Stimulated activated CD8-positive, alpha-beta memory T cell treated with anti-CD3 and anti-CD28 coated beads, Interleukin-2, amount 100 ng/mL, for 1 hour (primary cell): ENCODE results near the gene STK11.

Experiments used
- DNase-seq, 2 donors: peaks; one replicate each; pipeline ENCODE4 v3.0.0-alpha.2; 2020; ENCODE audit warnings: low read depth in 2 of 2

The STK11 gene

DNA sequence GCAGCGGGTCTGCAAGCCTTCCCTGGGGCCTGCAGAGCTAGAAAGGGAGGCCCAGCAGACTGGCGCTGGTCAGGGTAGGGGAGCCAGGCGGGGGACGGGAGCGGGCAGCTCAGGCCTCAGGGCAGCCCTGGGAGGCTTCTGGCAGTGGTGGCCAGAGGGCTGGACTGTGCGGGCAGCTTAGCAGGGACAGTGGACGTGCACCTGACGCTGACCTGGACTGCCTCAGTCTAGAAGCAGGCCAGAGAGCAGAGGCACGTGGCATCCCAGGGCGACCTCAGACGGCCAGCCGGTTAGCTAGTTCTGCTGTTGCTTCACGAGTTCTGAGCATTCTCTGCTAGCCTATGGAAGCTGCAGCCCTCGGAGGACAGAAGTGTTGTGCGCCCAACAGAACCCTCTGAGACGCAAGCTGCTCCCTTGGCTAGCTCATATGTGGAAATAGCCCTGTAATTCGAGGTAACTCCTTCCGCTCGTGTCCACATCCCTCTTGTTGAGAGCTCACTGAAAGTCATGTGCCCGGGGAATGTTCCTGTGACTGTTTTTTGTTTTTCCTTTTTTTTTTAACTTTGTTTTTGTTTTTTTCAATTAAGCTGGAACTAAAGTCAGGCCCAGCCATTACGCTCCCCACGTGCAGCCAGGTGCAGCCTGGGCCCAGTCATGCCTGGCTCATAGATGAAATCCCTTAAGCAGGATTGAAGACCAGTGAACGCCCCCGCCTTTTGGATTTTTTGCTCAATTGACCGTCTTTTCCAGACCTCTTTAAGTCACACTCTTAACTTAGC, 67.9 kb downstream of the STK11 start:
- no peak for DNase-seq

DNA sequence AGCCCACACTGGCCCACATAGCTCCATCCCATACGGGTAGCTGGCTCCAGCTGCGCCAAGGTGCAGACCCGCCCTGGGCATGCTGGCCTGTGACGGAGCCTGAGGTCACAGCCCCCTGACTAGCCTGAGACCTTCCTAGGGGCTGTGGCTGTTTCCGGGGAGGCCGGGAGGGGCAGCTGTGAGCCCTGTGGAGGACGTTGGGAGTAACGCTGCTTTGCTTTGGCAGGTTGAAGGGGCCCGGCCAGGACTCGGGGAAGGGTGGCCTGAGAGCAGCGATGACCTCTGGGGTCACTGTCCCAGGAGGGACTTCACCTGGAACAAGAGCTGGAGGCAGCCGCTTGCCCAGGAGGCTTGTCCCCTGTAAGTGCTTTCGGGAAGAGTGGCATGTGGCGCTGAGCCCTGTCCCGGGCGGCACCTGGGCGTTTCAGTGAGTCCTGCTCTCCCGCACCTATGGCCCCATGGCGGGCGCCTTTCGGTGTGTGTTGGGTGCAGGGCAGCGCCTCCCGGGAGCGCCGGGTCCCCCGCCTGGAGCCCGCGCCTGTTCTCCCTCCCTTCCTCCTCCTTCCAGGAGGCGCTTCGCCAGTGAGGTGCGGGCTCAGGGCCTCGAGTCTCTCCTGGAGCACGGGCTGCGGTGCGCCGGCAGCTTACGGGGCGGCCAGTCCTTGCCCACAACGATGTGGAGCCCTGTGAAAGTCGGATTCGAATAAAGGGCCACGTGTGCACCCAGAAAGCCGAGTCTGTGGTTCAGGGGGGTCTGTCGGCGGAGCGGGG, 68.7 kb downstream of the STK11 start:
- DNase-seq: no peak

DNA sequence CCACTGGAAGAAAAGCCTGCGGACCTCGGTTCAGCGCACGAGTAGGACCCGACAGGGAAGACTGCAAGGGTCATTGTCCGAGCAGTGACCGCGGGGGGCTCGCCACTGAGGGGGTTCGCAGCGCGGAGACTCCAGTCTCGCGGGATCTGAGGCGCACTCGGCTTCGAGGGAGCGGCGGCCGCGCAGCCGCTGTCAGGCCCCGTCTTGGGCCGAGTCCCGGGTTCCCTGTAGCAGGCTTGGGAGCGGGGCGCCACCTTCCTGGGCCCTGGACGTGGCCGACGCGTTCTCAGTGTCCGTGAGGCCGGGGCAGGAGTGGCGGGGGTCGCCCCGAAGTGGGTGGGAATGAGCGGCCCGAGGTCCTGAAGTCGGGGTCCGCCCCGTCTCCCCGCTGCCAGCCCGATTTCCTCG, 69.3 kb downstream of the STK11 start:
- DNase-seq: no peak

DNA sequence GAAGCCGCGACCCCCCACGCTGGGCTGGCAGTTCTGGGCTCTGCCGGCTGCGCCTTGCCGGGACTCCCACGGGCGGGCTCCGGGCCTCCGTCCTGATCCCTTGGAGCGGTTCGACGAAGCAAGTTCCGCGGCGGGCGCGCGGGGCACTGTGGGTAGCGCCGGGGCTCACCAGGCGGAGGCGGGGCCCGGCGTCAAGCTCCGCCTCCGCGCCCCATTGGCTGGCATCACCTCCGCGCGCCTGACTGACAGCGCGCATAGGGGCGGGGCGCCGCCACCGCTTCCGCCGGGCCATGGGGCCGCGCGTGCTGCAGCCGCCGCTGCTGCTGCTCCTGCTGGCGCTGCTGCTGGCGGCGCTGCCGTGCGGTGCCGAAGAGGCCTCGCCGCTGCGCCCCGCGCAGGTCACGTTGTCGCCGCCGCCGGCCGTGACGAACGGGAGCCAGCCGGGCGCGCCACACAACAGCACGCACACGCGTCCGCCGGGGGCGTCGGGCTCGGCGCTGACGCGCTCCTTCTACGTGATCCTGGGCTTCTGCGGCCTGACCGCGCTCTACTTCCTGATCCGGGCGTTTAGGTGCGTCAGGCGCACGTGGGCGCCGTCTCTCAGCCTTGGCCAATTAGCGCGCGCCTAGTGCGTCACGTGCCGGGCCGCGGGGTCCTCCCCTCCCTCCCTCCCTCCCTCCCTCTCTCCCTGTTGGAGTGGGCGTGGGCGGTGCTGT, 69.8 kb downstream of the STK11 start, which contains the start of gene FAM174C:
Gene FAM174C (plus strand): TSS at position 271 of the 716 bp plus-strand sequence. CDS start 20 bp downstream, at position 291.
- DNase-seq: peak; percentile 92 to 97

DNA sequence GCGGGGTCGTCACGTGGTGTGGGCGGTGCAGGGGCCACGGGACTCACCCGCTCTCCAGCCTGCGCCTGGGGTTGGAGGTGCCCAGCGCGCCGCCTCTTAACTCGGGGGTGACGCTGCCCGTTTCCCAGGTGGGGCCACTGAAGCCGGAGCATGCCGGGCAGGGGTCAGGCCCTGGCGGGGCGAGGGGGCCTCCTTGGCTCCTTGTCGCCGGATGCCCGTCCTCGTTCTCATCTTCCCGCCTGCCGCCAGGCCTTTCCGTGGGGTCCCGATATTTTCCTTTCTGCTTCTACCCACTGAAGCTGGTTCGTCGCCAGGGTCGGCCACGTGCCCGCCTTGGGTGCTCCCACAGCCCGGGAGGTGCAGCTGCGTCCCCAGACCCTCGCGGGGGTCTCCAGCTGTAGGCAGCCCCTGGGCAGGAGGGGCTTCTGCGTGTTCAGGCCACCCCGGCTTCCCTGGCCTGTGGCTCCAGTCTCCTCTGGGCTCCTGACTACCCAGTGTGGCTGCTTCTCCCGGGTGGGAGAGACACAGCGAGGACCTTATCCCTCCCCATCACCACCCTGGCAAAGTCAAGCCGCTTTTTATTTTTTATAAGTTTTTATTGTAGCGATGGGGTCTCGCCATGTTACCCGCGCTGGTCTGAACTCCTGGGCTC, 70.5 kb downstream of the STK11 start:
- no peak for DNase-seq

DNA sequence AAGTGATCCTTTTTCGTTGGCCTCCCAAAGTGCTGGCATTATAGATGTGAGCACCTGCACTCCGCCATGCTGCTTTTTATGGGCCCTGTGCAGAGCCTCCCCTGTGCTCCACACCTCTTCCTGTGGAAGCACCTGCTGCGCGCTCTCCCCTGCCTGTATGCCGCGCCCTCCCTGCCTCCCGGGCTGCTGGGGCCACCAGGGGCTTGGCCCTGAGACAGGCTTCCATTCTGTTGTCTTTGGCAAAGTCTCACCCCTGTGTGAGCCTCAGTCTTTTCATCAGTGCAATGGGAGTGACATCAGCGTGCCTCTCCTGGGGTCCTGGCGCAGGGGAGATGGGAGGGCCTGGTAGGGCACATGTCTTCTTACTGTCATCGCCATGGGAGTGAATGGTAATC, 71.0 kb downstream of the STK11 start:
- no peak for DNase-seq

DNA sequence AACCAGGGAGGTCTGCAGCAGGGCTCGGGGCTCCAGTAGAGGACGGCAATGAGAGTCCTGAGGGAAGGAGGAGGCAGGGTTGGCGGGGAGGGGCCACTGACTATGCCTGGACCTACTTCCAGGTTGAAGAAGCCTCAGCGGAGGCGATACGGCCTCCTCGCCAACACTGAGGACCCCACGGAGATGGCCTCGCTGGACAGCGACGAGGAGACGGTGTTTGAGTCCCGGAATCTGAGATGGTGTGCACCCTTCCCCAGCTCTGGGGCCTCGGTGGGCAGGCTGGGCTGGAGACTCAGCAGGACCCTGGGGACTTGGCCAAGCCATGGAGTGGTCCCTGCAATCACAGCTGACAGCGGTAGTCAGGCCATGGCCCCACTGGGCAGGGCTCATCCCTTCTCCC, 71.5 kb downstream of the STK11 start:
- no peak for DNase-seq
